ENCODE results near the gene SALL2. TPM values are rescaled to one million over a fixed set of nuclear protein-coding genes. Genes with fewer than 3 reads are reported as not detected.
A peak's percentile ranks its signal among the peaks of the same experiment; 100 is the strongest.

Gene SALL2
- total RNA-seq, 1 experiment from 2014 or later: 3.5 TPM

DNA sequence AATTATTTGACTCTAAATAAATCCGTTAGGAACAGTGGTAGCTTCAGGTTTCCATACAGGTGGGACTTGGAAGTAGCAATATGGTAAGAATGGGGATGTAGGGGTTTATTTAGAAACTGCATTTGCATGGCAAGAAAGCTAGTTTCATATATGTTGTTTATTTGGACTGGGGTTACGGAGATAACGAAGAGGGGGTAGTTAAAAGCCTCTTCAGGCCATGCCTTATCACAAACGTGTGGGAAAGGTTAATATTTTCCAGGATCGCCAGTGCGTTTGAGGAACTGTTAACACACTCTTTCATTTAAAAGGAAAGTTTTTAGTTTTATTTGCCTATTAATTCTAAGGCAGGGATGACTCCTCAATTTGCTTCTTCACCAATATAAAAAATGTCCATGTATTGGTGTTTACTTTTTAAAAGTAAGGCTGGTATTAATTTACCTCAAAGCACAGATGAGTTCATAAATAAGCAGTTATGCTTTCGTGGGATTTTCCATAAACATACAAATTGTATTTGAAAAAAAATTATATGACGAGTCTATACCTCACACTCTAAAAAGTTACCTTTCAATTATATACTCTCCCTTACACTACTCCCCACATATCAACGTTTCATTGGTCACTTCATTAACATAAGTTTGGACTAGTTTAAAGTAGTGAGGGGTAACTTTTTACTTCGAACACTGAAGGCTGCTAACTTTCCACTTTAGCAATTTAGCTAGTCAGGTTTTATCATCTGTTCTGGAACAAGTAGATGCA is 50.2 kb downstream of the SALL2 start:
- BruUV-seq (replicated peaks): TSS peak; percentile 73
- H3K4me3 Mint-ChIP-seq (ENCODE audit: low read depth, unreplicated experiment): peak overlapping the region; percentile 77
- peaks cover 8% of the 10 kb centered on the region for H3K4me1 Mint-ChIP-seq (ENCODE audit: low read depth, unreplicated experiment)
- TF ChIP-seq, protein P1, sequence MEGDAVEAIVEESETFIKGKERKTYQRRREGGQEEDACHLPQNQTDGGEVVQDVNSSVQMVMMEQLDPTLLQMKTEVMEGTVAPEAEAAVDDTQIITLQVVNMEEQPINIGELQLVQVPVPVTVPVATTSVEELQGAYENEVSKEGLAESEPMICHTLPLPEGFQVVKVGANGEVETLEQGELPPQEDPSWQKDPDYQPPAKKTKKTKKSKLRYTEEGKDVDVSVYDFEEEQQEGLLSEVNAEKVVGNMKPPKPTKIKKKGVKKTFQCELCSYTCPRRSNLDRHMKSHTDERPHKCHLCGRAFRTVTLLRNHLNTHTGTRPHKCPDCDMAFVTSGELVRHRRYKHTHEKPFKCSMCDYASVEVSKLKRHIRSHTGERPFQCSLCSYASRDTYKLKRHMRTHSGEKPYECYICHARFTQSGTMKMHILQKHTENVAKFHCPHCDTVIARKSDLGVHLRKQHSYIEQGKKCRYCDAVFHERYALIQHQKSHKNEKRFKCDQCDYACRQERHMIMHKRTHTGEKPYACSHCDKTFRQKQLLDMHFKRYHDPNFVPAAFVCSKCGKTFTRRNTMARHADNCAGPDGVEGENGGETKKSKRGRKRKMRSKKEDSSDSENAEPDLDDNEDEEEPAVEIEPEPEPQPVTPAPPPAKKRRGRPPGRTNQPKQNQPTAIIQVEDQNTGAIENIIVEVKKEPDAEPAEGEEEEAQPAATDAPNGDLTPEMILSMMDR (IDR thresholded peaks at IDR 0.05; ENCODE audit: unreplicated experiment): no peak
- no peaks in the 10 kb centered on the region for H3K9me3 Mint-ChIP-seq (ENCODE audit: low read depth, unreplicated experiment)
- DNase-seq: no peak
- H3K36me3 Mint-ChIP-seq (ENCODE audit: insufficient read depth, unreplicated experiment): peaks cover 22% of the 10 kb centered on the region
- peak overlapping the region; percentile 75 for H3K27ac Mint-ChIP-seq (ENCODE audit: unreplicated experiment)
- intact Hi-C loops (cut with micrococcal nuclease; ENCODE audit: unreplicated experiment): no loop called here
- H3K27me3 Mint-ChIP-seq (ENCODE audit: unreplicated experiment): no peaks in the 10 kb centered on the region
- CTCF ChIA-PET: interaction anchor here (0.6 to 2.8 kb wide), 4 partner anchors 14 to 177 kb away, joined by 3 to 9 read pairs (median 6); partner anchors contain the start of genes CHD8 and METTL3

Other genes with a start within 250 kb of the SALL2 start
- gene RPGRIP1, start 246.3 kb downstream of the SALL2 start, total RNA-seq (2022): not detected in 2 replicates
- 81.9 and 89.0 TPM in 2 replicates for gene SUPT16H, start 142.3 kb downstream of the SALL2 start, total RNA-seq (2022)
- gene CHD8, start 70.2 kb downstream of the SALL2 start, total RNA-seq (2022): 93.1 and 100 TPM in 2 replicates
- 25.2 and 25.4 TPM in 2 replicates for gene RAB2B, start 49.4 kb downstream of the SALL2 start, total RNA-seq (2022)
- gene TOX4, start 49.2 kb downstream of the SALL2 start, total RNA-seq (2022): 77.4 and 78.0 TPM in 2 replicates
- 40.5 and 42.2 TPM in 2 replicates for gene METTL3, start 15.0 kb downstream of the SALL2 start, total RNA-seq (2022)
- gene OR10G3, start 53.7 kb upstream of the SALL2 start, total RNA-seq (2022): not detected in 2 replicates
- not detected in 2 replicates for gene OR10G2, start 108.6 kb upstream of the SALL2 start, total RNA-seq (2022)
- gene OR4E2, start 127.5 kb upstream of the SALL2 start, total RNA-seq (2022): not detected in 2 replicates
- gene OR4E1, start 147.5 kb upstream of the SALL2 start, total RNA-seq (2022): not detected in 2 replicates